HCT116 (cell line): ENCODE data around the gene AKAP12. TPM values are rescaled to one million over a fixed set of nuclear protein-coding genes. Genes with fewer than 3 reads are reported as not detected.

ENCODE experiments used
- ATAC-seq: fragments of 200-7000 bp; cut with Tn5 transposase; 2 replicates; pipeline ENCODE4 v1.9.1; 2020; ENCODE audit warnings: mild to moderate bottlenecking, moderate library complexity
- BruUV-seq: library from RNA; stranded (reverse); fragments of 400-500 nt; replicated peaks from 2 replicates; lab custom pipeline; 2021; lab: Mats Ljungman, UMichigan
- CTCF ChIA-PET: fragments of 300-600 bp; sonication (Branson Sonifier 250); formaldehyde crosslinking; loops from one replicate; lab custom pipeline; 2021; ENCODE audit warnings: antibody characterized with exemption; lab: Charles Lee
- POLR2A ChIA-PET: fragments of 300-600, 350-600 bp; sonication (Branson Sonifier 250); formaldehyde crosslinking; loops from one replicate; lab custom pipeline; 2021; ENCODE audit warnings: antibody characterized with exemption; lab: Charles Lee
- RAD21 ChIA-PET, 2 experiments: fragments of 300-600 bp; sonication (Branson Sonifier 250); formaldehyde crosslinking; loops; one replicate each; lab custom pipeline; 2023; ENCODE audit warnings: low total read pairs in 2 of 2; ENCODE audit not compliant: uncharacterized antibody in 2 of 2, unreplicated experiment in 2 of 2, low non-redundant PET in 1 of 2; lab: Charles Lee
- DNase-seq: peaks from one replicate; pipeline ENCODE4 v3.0.0-alpha.2; 2010; ENCODE audit warnings: low read depth, low spot score
- H2AFZ ChIP-seq: fragments of 200-600 bp; shearing (Covaris generic), sonication (generic); 2 replicates; pipeline ENCODE4 v1.6.1; 2017; ENCODE audit warnings: low read depth, mixed run types, mixed read lengths, antibody characterized with exemption, low read length; ENCODE audit not compliant: poor library complexity, severe bottlenecking
- H3K27ac ChIP-seq: 2 replicates; pipeline ENCODE4 v1.5.1; 2012; ENCODE audit warnings: low read depth, low read length
- H3K27me3 ChIP-seq: fragments of 200-600 bp; sonication (generic); 2 replicates; pipeline ENCODE4 v1.6.1; 2016; ENCODE audit warnings: mixed run types, low read length, mixed read lengths; ENCODE audit not compliant: insufficient read depth
- H3K36me3 ChIP-seq, 2 experiments: fragments of 200-500 bp in 1 of 2; fragments of 200-600 bp in 1 of 2; sonication (Bioruptor generic) in 1 of 2; sonication (generic) in 1 of 2; 2 replicates each; pipeline versions ENCODE4 v1.5.1 to v1.6.1; 2014 to 2016; ENCODE audit warnings: low read length in 2 of 2, inconsistent platforms in 1 of 2, mixed read lengths in 1 of 2, mixed run types in 1 of 2; ENCODE audit not compliant: insufficient read depth in 2 of 2, control insufficient read depth in 1 of 2
- H3K4me1 ChIP-seq, 2 experiments: fragments of 200-600 bp in 1 of 2; sonication (generic) in 1 of 2; 2 replicates each; pipeline versions ENCODE4 v1.5.1 to v1.6.1; 2012 to 2017; ENCODE audit warnings: low read length in 2 of 2, inconsistent platforms in 1 of 2, mild to moderate bottlenecking in 1 of 2, mixed read lengths in 1 of 2, mixed run types in 1 of 2, moderate library complexity in 1 of 2; ENCODE audit not compliant: insufficient read depth in 2 of 2, control insufficient read depth in 1 of 2
- H3K4me2 ChIP-seq: fragments of 200-600 bp; sonication (generic); 2 replicates; pipeline ENCODE4 v1.6.1; 2017; ENCODE audit warnings: mixed run types, low read length, mixed read lengths
- H3K4me3 ChIP-seq, 2 experiments: fragments of 200-600 bp in 1 of 2; sonication (generic) in 1 of 2; replicated peaks in 1 of 2; 2 replicates each; pipeline ENCODE4 v1.5.1; 2011 to 2016; ENCODE audit warnings: low read length in 2 of 2, control low read depth in 1 of 2, low read depth in 1 of 2, mild to moderate bottlenecking in 1 of 2, mixed read lengths in 1 of 2, mixed run types in 1 of 2
- H3K79me2 ChIP-seq: fragments of 200-600 bp; sonication (generic); 2 replicates; pipeline ENCODE4 v1.6.1; 2017; ENCODE audit warnings: mild to moderate bottlenecking, mixed run types, low read length, moderate library complexity, mixed read lengths; ENCODE audit not compliant: insufficient read depth
- H3K9ac ChIP-seq: fragments of 200-600 bp; sonication (generic); 2 replicates; pipeline ENCODE4 v1.6.1; 2016; ENCODE audit warnings: low read length, mixed read lengths
- H3K9me2 ChIP-seq: fragments of 200-600 bp; sonication (generic), shearing (Covaris generic); 2 replicates; pipeline ENCODE4 v1.6.1; 2017; ENCODE audit warnings: mixed run types, mild to moderate bottlenecking, moderate library complexity; ENCODE audit not compliant: insufficient read depth
- H3K9me3 ChIP-seq, 2 experiments: fragments of 200-500 bp in 1 of 2; fragments of 200-600 bp in 1 of 2; sonication (Bioruptor generic) in 1 of 2; sonication (generic) in 1 of 2; 2 replicates each; pipeline ENCODE4 v1.6.1; 2014 to 2017; ENCODE audit warnings: low read length in 2 of 2, mixed read lengths in 2 of 2, inconsistent platforms in 1 of 2, low read depth in 1 of 2, mild to moderate bottlenecking in 1 of 2, mixed run types in 1 of 2, moderate library complexity in 1 of 2; ENCODE audit not compliant: control insufficient read depth in 1 of 2, insufficient read depth in 1 of 2
- H4K20me1 ChIP-seq: fragments of 200-600 bp; sonication (generic), shearing (Covaris generic); 2 replicates; pipeline ENCODE4 v1.6.1; 2017; ENCODE audit warnings: mixed run types, mild to moderate bottlenecking, moderate library complexity; ENCODE audit not compliant: insufficient read depth
- CBX3 ChIP-seq: IDR thresholded peaks from 2 replicates; pipeline ENCODE4 v1.6.1; 2012; ENCODE audit warnings: low read depth
- EGR1 ChIP-seq: IDR thresholded peaks from 2 replicates; pipeline ENCODE4 v1.6.1; 2012; ENCODE audit warnings: low read depth
- ELF1 ChIP-seq: IDR thresholded peaks from 2 replicates; pipeline ENCODE4 v1.6.1; 2012; ENCODE audit warnings: low read depth, borderline replicate concordance
- EZH2 ChIP-seq: fragments of 200-600 bp; sonication (generic); IDR thresholded peaks from 2 replicates; pipeline ENCODE4 v1.6.1; 2017; ENCODE audit warnings: antibody characterized with exemption, mixed run types
- FOSL1 ChIP-seq: IDR thresholded peaks from 2 replicates; pipeline ENCODE4 v1.6.1; 2012; ENCODE audit warnings: low read depth
- SP1 ChIP-seq: IDR thresholded peaks from 2 replicates; pipeline ENCODE4 v1.6.1; 2012; ENCODE audit warnings: low read depth
- TCF7L2 ChIP-seq: IDR thresholded peaks from 2 replicates; pipeline ENCODE4 v1.7.0; 2011; ENCODE audit warnings: borderline replicate concordance, inconsistent platforms; ENCODE audit not compliant: insufficient read depth, insufficient read length; ENCODE audit errors: extremely low read depth
- ZBTB33 ChIP-seq: IDR thresholded peaks from 2 replicates; pipeline ENCODE4 v1.6.1; 2011; ENCODE audit warnings: mild to moderate bottlenecking, low read length, moderate library complexity; ENCODE audit not compliant: insufficient replicate concordance; ENCODE audit errors: extremely low read depth
- ZFX ChIP-seq: fragments of 450-650 bp; IDR thresholded peaks from 2 replicates; pipeline ENCODE4 v1.6.1; 2017
- ZNF274 ChIP-seq: fragments of 200-500 bp; sonication (Bioruptor generic); IDR thresholded peaks from 2 replicates; pipeline ENCODE4 v1.6.1; 2014; ENCODE audit warnings: mild to moderate bottlenecking, low read depth, low read length, inconsistent platforms
- intact Hi-C: fragments of 100-400 bp; cut with micrococcal nuclease; formaldehyde crosslinking; loops from 2 replicates; pipeline ENCODE4 v1.10.0; 2022
- total RNA-seq: library from RNA; stranded (reverse); gene quantifications from one replicate; pipeline ENCODE4 v1.2.1, GENCODE V29; 2021; ENCODE audit not compliant: unreplicated experiment
- TF ChIP-seq, protein P1 (sequence below): IDR thresholded peaks from 2 replicates; pipeline ENCODE4 v1.6.1; 2012
- TF ChIP-seq, protein P2 (sequence below): IDR thresholded peaks from 2 replicates; pipeline ENCODE4 v1.6.1; 2012

AKAP12 gene
- total RNA-seq, 1 experiment from 2014 or later = 1,220 TPM

DNA sequence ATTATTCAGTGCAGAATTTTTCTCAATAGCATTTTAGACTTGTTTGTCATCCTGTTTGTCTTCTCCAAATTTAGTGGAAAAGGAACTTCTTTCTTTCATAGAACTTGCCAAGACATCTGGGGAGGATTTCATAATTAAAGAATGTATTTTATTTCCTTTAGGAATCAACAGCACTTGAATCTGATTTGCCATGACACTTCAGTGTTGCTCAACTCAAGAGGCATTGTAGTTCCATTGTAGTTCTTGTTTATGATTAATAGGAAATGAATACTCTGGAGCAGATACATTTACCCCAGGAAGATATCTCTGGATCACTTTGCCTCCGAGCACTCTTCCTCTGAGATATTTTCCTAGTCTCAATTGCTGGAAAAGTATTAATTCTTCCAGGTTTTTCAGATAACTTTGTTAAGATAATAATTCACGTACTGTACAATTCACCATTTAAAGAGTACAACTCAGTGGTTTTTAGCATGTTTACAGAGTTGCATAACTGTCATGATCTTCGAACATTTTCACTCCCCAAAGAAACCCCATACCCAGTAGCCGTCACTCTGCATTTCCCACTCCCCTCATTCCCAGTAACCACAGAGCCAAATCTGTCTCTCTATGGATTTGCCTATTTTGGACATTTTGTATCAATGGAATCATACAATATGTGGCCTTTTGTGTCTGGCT, 29.7 kb downstream of the AKAP12 start:
- Histone ChIP-seq H3K36me3 (no peaks in the 10 kb centered on the region; a peak in 1 of 4 replicates), H3K4me3 (no peak overlapping the region), H4K20me1 (no peaks in the 10 kb centered on the region; the same call in 1 of the 2 replicates), H3K4me2 (no peak overlapping the region), H3K9me2 (no peaks in the 10 kb centered on the region), H3K9me3 (no peaks in the 10 kb centered on the region), H3K27me3 (no peaks in the 10 kb centered on the region), H2AFZ (no peak overlapping the region), H3K9ac (no peak overlapping the region), H3K4me1 (peaks cover 3 to 54% of the 10 kb centered on the region in 2 experiments; a peak in 2 of 4 replicates), H3K79me2 (peaks cover 100% of the 10 kb centered on the region), H3K27ac (no peak overlapping the region)
- intact Hi-C loops = no loop called here
- ChIA-PET POLR2A (no interaction called here), RAD21 (no interaction called here), CTCF (no interaction called here)
- BruUV-seq = no TSS peak
- ATAC-seq = no peak
- TF ChIP-seq ELF1 (no peak), ZFX (no peak), EZH2 (no peak), TCF7L2 (no peak), ZBTB33 (no peak), CBX3 (no peak), EGR1 (no peak), SP1 (no peak), FOSL1 (no peak), ZNF274 (no peak)
- TF ChIP-seq, protein P1, sequence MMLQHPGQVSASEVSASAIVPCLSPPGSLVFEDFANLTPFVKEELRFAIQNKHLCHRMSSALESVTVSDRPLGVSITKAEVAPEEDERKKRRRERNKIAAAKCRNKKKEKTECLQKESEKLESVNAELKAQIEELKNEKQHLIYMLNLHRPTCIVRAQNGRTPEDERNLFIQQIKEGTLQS = no peak
- TF ChIP-seq, protein P2, sequence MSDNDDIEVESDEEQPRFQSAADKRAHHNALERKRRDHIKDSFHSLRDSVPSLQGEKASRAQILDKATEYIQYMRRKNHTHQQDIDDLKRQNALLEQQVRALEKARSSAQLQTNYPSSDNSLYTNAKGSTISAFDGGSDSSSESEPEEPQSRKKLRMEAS = no peak
- DNase-seq = no peak
